ENCODE measurements around the gene PGAM2.

DNA sequence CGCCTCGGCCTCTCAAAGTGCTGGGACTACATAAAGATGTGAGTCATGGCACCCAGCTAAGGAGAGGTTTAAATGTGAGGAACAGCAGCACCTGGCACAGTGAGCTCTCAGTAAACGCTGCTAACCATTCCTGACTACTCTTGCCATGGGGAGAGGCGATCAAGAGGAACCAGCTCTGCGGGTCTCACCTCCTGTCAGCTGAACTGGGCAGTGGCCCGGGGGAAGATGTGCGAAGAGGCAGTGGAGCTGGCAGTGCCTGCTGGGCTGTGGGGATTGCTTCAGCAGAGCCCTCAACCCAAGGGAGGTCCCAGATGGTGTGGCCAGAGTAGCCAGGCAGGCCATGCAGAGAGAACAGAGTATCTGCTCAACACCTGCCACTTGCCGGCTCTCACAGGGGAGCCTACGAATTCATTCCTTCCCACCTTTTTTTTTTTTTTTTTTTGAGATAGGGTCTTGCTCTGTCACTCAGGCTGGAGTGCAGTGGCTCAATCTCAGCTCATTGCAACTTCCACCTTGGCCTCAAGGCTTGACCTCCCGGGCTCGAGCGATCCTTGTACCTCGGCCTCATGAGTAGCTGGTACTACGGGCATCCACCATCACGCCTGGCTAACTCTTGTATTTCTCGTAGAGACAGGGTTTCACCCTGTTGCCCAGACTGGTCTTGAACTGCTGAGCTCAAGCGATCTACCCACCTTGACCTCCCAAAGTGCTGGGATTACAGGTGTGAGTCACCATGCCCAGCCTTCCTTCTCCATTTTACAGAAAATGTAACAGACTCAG is 10.1 kb upstream of the PGAM2 start:
- TF ChIP-seq, protein P1, sequence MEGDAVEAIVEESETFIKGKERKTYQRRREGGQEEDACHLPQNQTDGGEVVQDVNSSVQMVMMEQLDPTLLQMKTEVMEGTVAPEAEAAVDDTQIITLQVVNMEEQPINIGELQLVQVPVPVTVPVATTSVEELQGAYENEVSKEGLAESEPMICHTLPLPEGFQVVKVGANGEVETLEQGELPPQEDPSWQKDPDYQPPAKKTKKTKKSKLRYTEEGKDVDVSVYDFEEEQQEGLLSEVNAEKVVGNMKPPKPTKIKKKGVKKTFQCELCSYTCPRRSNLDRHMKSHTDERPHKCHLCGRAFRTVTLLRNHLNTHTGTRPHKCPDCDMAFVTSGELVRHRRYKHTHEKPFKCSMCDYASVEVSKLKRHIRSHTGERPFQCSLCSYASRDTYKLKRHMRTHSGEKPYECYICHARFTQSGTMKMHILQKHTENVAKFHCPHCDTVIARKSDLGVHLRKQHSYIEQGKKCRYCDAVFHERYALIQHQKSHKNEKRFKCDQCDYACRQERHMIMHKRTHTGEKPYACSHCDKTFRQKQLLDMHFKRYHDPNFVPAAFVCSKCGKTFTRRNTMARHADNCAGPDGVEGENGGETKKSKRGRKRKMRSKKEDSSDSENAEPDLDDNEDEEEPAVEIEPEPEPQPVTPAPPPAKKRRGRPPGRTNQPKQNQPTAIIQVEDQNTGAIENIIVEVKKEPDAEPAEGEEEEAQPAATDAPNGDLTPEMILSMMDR (IDR thresholded peaks at IDR 0.05): no peak
- TF ChIP-seq POLR2AphosphoS5 (IDR thresholded peaks at IDR 0.05): no peak

All from breast epithelium (tissue), 3 donors.